Activated CD4-positive, alpha-beta memory T cell treated with anti-CD3 and anti-CD28 coated beads for 36 hours (primary cell): ENCODE results near the gene NFYA. TPM values are rescaled to one million over a fixed set of nuclear protein-coding genes. Genes with fewer than 3 reads are reported as not detected.

Source experiments
- CTCF ChIA-PET: fragments of 350-600 bp; sonication (Branson Sonifier 250); formaldehyde crosslinking; loops from one replicate; lab custom pipeline; 2021; ENCODE audit warnings: antibody characterized with exemption, inconsistent platforms; lab: Charles Lee
- POLR2A ChIA-PET: fragments of 350-600 bp; sonication (Branson Sonifier 250); formaldehyde crosslinking; loops from one replicate; lab custom pipeline; 2021; ENCODE audit warnings: antibody characterized with exemption; lab: Charles Lee
- DNase-seq: peaks from one replicate; pipeline ENCODE4 v3.0.0-alpha.2; 2020
- H3K27ac Mint-ChIP-seq: one replicate; pipeline ENCODE4 v1.8.0; 2021; ENCODE audit warnings: mixed read lengths
- H3K27me3 Mint-ChIP-seq: one replicate; pipeline ENCODE4 v1.8.0; 2021; ENCODE audit warnings: mixed read lengths
- H3K36me3 Mint-ChIP-seq: one replicate; pipeline ENCODE4 v1.8.0; 2021; ENCODE audit warnings: mixed read lengths
- H3K4me1 Mint-ChIP-seq: one replicate; pipeline ENCODE4 v1.8.0; 2021; ENCODE audit warnings: low read depth, mixed read lengths
- H3K4me3 Mint-ChIP-seq: one replicate; pipeline ENCODE4 v1.8.0; 2021; ENCODE audit warnings: mild to moderate bottlenecking, mixed read lengths
- H3K9me3 Mint-ChIP-seq: one replicate; pipeline ENCODE4 v1.8.0; 2021; ENCODE audit warnings: mixed read lengths
- intact Hi-C: fragments of 100-400 bp; cut with micrococcal nuclease; formaldehyde crosslinking; loops from one replicate; pipeline ENCODE4 v1.15.1; 2023
- total RNA-seq, 2 experiments: library from RNA; stranded (reverse); gene quantifications; one replicate each; pipeline ENCODE4 v1.2.3, GENCODE V29; 2021

The NFYA gene
- total RNA-seq, 2 experiments from 2014 or later = 30.2 to 30.4 TPM

DNA sequence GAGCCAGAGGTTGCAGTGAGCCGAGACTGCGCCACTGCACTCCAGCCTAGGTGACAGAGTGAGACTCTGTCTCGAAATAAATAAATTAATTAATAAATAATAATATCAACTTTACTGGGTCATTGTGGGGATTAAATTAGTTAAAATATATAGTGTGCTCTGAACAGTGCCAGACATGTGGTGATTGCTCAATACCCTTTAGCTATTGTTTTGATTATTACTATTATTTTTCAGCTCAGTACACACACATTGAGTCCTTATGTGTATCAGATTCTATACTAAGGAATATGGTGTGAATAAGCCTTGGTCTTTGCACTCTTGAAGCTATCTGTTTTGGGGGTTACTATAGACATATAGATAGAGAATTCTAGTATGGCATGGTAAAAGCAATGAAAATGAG, 52.5 kb downstream of the NFYA start:
- peaks cover 21% of the 10 kb centered on the region for H3K36me3 Mint-ChIP-seq
- H3K27ac Mint-ChIP-seq = no peak overlapping the region
- no peaks in the 10 kb centered on the region for H3K9me3 Mint-ChIP-seq
- no peaks in the 10 kb centered on the region for H3K27me3 Mint-ChIP-seq
- POLR2A ChIA-PET = no interaction called here
- no peak overlapping the region for H3K4me3 Mint-ChIP-seq
- no peak for DNase-seq
- H3K4me1 Mint-ChIP-seq = no peaks in the 10 kb centered on the region
- CTCF ChIA-PET = no interaction called here
- intact Hi-C loops = no loop called here

DNA sequence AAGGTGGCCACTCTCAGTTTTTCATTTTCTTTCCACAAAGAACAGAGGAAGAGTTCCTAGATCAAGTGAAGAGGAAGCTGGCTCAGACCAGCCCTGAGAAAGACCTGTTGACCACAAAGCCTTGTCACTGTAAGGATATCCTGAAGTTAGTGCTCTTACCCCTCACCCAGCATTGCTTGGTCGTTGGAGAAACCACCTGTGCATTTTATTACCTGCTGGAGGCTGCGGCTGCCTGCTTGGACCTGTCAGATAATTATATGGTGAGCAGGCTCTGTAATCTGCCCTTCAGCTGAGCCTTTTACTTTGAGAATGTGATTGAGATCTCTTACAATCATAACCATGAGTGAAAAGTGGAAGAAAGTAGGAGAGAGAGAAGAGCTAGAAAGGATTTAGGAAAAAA, 59.5 kb downstream of the NFYA start:
- ChIA-PET CTCF (no interaction called here), POLR2A (no interaction called here)
- H3K4me3 Mint-ChIP-seq = no peak overlapping the region
- no peaks in the 10 kb centered on the region for H3K9me3 Mint-ChIP-seq
- intact Hi-C loops = no loop called here
- H3K4me1 Mint-ChIP-seq = no peaks in the 10 kb centered on the region
- H3K27me3 Mint-ChIP-seq = no peaks in the 10 kb centered on the region
- no peak for DNase-seq
- peaks cover 18% of the 10 kb centered on the region for H3K36me3 Mint-ChIP-seq
- no peak overlapping the region for H3K27ac Mint-ChIP-seq

DNA sequence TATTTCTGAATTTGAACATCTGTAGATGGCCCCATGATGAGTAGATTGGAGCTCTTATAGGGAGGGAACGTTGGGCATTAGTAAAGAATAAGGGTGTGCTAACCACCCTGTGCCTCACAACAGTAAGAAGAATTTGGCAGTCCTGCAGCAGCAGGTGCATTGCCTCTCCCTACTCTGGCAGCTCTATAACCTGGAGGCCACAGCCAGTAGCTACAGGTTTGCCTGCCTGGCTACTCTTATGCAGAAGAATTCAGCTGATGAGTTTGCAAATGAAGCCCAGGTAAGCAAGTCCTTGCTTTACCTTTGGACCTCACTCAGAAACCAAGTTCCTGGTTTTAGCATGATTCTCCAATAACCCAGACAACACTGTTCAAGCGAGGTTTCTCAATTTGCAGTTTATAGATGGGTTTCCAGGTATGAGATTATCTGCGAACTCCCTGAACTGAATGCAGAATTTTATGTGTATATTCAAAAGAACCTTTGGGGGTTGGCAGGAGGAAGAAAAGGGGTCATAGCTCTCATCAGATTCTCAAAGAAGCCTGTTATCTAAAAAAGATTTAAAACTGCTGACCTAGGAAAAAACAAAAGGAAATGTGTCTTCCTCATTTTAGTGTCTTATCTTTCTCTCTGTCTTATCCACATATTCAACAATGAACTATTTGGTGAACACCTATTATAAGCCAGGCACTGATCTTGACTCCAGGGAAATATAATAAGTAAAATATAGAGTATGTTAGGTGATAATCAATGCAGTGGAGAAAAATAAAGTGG, 62.5 kb downstream of the NFYA start:
- Mint-ChIP-seq H3K4me1 (no peaks in the 10 kb centered on the region), H3K27me3 (no peaks in the 10 kb centered on the region), H3K36me3 (peaks cover 13% of the 10 kb centered on the region), H3K4me3 (no peak overlapping the region), H3K27ac (no peak overlapping the region), H3K9me3 (no peaks in the 10 kb centered on the region)
- intact Hi-C loops = no loop called here
- POLR2A ChIA-PET = no interaction called here
- no peak for DNase-seq
- CTCF ChIA-PET = no interaction called here

DNA sequence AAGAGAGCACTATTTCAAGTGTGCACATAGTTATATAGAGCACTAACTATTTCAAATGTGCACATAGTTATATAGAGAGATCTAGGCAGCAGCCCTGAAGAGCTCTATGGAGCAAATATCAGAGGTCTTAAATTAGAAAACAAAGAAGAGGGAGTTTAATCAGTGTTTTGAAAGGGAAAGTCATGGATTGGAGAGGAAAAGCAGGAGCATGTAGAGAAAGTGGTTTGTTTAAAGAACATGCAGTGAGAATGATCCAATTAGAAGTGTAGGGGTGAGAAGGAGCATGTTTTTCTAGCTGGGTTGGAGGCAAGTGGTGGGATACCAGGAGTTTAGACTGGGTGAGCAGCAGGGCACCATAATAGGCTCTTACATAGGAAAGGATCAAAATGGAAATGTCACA, 64.1 kb downstream of the NFYA start:
- H3K27ac Mint-ChIP-seq = no peak overlapping the region
- no peak for DNase-seq
- ChIA-PET POLR2A (no interaction called here), CTCF (no interaction called here)
- peaks cover 16% of the 10 kb centered on the region for H3K36me3 Mint-ChIP-seq
- no peaks in the 10 kb centered on the region for H3K27me3 Mint-ChIP-seq
- no peaks in the 10 kb centered on the region for H3K9me3 Mint-ChIP-seq
- intact Hi-C loops = no loop called here
- no peaks in the 10 kb centered on the region for H3K4me1 Mint-ChIP-seq
- H3K4me3 Mint-ChIP-seq = no peak overlapping the region

DNA sequence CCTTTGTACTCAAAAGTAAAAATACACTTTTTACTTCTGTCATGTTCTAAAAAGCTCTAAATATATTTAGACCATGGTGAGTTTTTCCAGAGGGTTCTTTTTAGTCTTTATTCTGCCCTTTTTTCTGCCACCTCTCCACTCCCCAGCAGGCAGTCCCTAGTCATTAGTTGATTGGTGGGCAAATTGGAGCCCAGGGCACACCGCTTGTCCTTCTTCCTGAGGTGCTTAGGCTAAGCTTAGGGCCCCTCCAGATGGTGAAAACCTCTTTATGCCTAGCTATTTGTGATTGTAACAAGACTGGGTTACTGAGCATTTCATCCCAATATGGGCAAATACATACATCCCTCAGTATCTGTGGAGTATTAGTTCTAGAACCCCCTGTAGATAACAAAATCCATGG, 75.1 kb downstream of the NFYA start:
- intact Hi-C loops = no loop called here
- Mint-ChIP-seq H3K27ac (no peak overlapping the region), H3K4me3 (no peak overlapping the region), H3K9me3 (no peaks in the 10 kb centered on the region), H3K4me1 (peaks cover 10% of the 10 kb centered on the region), H3K27me3 (no peaks in the 10 kb centered on the region), H3K36me3 (peaks cover 6% of the 10 kb centered on the region)
- POLR2A ChIA-PET = no interaction called here
- CTCF ChIA-PET = interaction anchor here (0.8 kb wide), 1 partner anchor 9 kb away, joined by 3 read pairs; no protein-coding TSS in a partner anchor
- no peak for DNase-seq

Other genes starting within 250 kb of the NFYA start
- 1 to 10 TPM; 2.4 to 2.5 TPM for gene UNC5CL, start 33.8 kb upstream of the NFYA start, total RNA-seq
- not detected for gene TSPO2, start 30.5 kb upstream of the NFYA start, total RNA-seq
- not detected for gene APOBEC2, start 19.8 kb upstream of the NFYA start, total RNA-seq
- gene OARD1, start 618 bp upstream of the NFYA start, total RNA-seq = 10 to 100 TPM; 40.5 to 42.9 TPM
- not detected for gene TREML1, start 81.4 kb downstream of the NFYA start, total RNA-seq
- gene TREM2, start 90.1 kb downstream of the NFYA start, total RNA-seq = not detected
- gene TREML2, start 128.2 kb downstream of the NFYA start, total RNA-seq = 1 to 10 TPM; 7.4 to 7.5 TPM
- not detected for gene TREML4, start 155.4 kb downstream of the NFYA start, total RNA-seq
- gene TREM1, start 213.7 kb downstream of the NFYA start, total RNA-seq = under 1 TPM; 0.17 to 0.27 TPM